Measurements from ENCODE around the gene PRKN.
"Not testable (repeated sequence)": the region's sequence is repeated elsewhere in the genome, so short reads cannot be mapped to it uniquely, and the experiment has no call there.

PRKN gene

DNA sequence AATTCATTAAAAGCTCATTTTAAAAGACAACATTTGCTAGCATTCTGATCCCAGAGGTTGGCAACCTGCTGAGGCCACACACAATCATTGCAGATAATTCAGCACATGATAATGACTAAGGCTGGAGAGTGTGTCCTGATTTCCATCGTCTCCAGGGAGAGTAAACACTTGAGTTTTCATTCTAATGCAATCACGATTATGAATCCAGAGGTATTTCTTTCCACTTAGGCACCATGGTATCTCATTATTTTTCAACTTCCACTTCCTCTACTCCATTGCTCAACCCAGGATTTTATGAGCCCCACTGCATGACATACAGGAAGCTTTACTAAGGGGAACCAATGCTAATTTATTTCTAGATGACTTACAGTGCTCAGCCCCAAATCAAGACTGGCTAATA lies 1179.9 kb downstream of the PRKN start:
- no peak for DNase-seq (ENCODE audit: low read depth in 2 of 2)

DNA sequence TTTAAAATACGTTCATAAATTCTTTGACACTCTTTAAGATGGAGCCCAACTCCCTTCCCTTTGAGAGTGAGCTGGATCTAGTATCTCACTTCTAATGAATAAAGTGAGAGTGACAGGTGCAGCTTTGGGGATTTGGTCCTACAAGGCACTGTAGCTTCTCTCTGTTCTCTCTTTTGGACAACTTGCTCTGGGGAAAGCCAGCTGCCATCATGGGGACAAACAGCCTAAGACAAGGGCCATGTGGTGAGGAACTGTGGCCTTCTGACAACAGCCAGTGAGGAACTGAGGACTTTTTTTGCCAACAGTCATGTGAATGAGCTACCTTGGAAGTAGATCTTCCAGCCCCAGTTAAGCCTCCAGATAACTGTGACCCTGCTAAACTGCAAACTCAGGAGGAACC lies 1180.9 kb downstream of the PRKN start:
- DNase-seq (ENCODE audit: low read depth in 2 of 2), result no peak

DNA sequence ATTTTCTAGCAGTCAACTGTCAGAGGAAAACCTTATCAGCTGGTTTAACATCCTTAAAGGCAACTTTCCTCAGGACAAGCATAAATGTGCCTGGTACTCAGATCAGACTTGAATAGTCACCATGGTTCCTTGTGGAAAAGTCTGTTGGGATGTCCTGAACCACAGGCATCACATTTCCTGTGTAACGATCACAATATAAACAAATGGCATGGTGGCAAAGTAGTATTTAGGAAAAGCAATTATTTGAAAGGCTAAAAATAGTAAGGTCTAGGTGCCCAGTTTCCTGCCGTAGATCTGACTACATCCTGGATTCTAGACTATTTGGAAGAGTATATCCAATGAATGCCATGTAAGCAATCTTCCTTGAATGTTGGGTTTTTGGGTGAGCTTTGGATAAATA lies 1181.8 kb downstream of the PRKN start:
- no peak for DNase-seq (ENCODE audit: low read depth in 2 of 2)

DNA sequence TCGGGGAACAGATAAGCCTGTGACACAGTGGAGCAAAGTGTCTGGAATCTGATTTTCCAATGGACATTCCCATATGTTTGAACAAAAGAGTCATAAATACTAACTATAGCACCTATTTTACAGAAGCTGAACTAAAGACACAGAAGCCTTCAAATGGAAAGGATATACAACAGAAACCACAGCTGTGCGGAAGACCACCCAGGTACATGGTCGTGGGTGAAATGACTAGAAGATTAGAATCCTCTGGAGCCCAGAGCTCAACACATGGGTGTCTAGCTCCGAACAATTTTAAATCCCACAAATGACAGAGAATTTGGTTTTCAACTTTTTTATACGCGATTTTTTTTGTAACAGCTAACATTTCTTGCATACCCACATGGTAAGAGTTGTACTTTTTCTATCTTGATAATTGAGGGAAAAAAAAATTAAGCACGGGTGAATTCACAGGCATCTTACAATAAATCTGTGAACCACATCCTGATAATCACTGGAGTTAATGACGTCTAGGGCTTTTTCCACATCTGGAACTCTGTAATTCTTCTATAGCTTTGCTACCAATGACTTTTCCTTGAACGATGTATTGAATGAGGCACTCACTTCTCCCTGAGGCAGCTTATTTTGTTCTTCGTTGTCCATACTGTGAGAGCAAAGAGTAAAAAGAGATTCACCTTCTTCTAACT lies 1182.6 kb downstream of the PRKN start:
- no peak for DNase-seq (ENCODE audit: low read depth in 2 of 2)

DNA sequence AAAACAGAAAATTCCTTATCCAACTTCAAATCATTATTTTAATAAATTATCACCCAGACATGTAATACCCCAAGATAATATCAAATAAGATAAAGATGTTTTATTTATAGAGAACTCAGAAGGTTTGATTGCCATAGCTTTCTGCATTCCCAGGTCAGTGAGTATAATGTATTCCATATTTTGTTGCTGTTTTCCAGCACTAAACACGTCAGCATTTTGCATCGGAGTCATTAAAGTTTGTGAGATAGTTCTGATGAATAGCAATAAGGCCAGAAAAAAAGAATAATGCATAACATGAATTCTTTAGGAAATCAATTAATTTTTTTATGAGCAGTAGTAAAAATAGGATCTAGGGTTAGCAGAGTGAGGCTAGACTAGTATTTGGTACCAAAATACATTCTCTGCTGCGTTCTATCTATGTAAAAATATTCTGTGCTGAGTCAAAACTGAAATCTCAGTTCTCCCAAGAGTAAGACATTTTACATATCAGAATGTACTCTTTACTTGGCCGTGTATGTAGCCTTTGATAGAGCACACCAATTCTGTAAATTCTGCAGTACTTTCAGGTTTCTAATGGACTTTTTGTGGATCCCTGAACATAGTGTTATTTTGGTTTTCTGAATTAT lies 1183.8 kb downstream of the PRKN start:
- no peak for DNase-seq (ENCODE audit: low read depth in 2 of 2)

DNA sequence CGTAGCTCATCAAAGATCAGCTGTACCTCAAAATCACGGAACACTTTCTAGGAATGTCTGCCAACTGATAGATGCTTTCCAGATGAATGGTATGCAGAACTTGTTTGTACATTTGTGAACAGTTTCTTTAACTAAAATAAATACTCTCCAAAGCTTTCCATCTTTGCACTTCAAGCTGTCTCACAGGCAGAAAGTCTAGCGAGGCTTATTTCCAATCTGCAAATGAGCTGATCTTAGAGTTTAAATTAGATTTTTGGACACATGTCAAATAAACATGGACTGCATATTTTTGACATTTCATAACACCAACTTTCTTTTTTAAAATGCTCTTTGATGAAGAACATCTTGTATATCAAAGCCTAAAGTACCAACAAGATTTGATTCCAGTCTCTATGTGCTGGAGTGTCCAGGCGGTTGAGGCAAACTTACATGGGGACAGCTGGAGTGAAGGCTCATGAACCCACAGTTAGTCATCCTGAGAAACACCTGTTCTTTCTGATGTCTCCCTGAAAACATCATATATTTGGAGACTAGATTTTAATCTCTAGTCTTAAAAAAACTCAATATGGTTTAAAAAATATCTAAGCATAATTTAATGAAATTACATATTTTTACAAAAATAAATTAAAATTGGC lies 1185.1 kb downstream of the PRKN start:
- no peak for DNase-seq (ENCODE audit: low read depth in 2 of 2)

DNA sequence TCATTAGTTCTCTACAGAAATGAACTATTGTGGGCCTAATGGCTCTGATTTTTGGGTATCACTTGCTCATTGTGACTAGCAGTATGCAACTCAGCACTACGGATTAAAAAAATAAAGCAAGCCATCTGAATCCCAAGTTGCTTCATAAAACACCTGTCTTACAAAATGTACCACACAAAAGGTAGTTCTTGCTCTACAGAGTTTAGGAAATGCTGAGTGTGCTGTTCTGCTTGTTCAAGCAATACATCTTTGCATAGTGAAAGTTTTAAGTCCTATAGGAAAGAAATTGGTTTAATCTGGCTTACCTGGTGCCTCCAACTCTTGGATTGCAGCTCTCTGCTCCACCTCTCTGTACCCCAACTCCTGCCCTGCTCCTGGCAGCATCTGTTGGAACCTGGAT lies 1187.0 kb downstream of the PRKN start:
- no peak for DNase-seq (ENCODE audit: low read depth in 2 of 2)

DNA sequence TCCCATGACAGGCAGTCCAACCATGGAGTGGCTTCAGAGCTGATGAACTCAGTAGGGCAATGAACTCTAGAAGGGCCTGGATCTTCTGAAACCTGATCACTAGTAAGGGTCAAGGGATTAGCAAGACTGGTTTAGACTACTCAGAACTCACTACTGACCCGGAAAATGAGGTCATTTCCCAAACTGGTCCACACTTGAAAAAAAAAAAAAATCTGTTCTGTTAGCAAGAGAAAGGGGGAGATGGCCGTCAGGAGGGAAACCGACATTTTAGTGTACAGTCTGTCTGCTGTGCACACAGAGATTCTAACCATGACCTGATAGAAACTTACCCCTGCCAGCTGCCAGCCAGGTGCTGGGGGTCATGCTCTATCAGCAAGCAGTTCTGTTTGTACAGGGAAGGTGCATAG lies 1191.3 kb downstream of the PRKN start:
- DNase-seq (ENCODE audit: low read depth in 2 of 2), result no peak

DNA sequence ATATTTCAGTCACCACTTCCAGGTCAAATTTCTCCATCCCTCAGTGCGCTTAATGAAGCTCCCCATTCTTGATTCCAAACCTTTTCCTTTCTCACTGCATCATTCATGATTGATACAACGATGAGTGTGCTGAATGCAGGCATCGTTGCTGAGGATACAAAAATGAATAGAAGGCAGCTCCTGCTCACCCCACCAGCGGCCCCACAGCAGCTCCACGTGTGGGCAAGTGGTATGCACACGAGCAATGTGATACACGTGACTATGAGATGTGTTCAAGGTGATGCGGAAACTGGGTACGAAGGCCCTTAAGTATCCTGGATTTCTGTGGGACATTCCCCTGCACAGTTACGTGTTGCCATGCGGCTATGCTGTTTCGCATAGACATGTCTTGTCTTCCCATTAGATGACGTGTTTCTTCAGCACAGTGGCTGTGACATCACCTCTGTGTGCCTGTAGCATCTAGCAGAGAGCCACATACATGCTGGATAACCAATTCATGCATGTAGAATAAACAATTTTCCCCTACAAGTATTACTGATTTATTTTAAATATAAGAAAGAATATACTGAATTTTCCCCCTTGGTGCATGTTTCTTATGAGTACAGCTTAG lies 1193.2 kb downstream of the PRKN start:
- no peak for DNase-seq (ENCODE audit: low read depth in 2 of 2)

DNA sequence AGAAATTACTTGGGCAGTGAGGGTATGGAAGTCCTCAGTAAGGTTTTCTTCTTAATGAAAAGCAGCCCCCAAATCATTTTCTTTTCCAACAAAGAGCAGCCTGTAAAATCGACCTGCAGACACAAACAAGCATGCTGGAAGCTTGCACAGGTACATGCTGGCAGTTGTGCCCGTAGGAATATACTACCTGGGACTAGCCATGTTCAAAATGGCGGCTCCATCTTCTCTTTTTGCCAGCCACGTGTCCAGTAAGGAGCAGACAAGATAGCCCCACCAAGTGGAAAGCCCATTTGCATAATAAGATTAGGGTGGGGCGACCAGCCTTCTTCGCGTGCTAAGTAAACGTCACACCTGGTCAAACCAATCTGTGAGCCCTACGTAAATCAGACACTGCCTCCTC lies 1194.3 kb downstream of the PRKN start:
- DNase-seq (ENCODE audit: low read depth in 2 of 2), result no peak

DNA sequence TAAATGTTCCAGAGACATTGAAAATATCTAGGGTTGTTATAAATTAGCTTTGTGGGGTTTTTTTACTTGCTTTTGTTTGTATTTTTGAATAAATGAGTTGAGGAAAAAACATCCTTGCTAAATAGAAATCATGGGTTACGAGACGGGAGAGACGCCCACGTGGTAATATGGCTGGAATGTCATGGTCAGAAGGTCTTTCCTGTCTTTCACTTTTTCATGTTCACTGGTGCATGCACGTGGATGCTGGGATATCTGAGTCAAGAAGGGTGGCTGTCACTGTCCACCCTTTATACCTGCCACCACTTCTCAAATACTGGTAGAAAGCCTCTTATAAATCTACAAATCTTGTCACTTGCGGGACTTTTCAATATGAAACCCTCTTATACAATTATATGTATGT lies 1195.0 kb downstream of the PRKN start:
- DNase-seq (ENCODE audit: low read depth in 2 of 2), result no peak

DNA sequence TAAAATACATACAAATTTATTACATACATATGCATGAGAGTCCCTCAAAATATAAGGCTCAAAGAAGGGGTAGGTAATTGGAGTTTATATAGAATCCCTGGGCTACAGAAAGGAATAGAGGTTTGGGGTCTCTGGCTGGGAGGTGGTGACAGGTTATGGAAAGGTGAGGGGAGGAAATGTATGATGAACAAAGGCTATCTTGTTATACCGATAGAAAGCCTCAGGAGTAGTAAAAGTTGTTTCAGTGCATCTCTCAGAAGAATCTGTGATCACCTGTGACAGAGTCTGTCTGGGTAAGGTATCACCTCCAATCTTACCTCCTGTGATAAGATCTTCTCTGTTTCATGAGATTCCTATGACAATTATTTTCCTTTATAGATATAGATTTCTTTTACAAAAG lies 1200.8 kb downstream of the PRKN start:
- no peak for DNase-seq (ENCODE audit: low read depth in 2 of 2)

DNA sequence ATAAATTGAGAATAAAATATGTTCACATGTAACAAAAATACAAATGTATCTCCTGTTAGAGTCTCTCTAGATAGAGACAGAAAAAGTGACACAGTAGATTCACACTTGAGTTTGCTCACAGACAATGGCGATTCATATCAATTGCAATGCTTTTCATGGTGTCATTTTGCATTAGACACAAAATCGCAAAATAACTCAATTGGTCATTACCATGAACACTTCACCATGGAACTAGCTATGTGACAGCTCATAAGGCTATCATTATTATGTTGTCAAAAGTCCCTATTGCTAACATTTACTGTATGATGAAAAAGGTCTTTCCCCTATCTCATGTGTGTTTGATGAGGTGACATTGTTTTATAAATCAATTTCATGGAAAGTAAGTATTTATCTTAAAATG lies 1204.2 kb downstream of the PRKN start:
- DNase-seq (ENCODE audit: low read depth in 2 of 2), result no peak

DNA sequence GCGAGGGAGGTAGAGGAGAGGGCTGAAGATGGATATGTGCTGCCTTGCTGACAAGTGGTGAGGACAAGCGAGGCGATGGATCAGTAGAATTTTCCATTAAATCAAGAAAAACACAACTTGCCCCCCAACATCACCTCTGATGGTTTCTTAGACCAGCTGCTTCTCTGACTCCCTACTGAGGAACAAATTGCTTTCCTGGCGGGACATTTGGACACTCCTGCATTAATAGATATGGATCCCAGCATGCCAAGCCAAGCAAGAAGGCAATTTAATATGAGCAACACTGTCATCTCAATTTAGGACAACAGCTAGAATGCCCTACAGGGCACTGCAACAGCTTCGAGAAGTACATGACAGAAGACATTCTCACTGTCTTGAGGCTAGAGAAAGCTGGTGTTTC lies 1205.3 kb downstream of the PRKN start:
- no peak for DNase-seq (ENCODE audit: low read depth in 2 of 2)

DNA sequence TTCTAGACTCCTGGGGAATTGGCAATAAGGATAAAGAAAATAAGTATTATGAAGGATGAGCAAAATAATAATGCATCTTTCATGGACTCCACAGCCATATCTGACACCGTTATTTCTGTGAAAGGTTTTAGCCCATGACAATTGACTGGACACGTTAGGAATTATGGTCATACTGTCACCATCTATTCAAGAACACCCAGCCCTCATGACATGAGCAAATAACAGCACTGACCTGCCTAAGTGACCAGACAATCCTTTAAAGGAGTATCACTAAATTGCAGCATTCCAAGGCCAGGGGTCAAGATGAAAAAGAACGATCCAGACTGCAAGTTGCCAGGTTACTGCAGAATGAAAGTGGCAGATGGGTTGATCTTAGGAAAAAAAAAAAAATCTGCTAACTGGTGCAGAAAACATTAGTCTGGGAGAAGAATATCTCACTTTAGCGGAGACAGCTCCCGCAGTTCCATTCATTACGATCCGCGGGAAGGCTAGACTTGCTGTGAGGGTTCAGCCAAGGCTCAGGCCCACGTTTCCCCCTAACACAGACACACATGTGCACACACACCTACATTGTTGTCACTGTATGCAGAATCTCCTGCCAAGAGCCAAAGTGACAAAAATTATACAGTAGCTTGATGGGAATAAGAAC lies 1216.0 kb downstream of the PRKN start:
- DNase-seq (ENCODE audit: low read depth in 2 of 2), result no peak

DNA sequence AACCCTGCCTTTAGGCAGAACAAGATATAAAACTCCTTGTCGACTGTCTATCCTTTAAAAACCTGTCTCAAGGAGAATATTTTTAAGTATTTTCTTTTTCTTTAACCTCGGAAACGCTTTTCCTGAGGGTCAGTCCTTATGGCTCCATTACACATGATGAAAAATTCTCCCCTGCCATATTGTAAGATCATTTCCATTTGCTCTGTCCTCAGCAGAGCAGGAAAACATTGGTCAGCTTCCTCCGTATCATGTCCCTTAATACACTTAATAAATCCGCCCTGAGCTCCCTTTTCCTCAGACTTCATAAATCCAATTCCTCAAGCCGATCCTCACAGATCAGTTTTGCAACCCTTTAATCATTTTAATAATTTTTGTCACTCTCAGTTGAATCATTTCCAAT lies 1219.2 kb downstream of the PRKN start:
- DNase-seq (ENCODE audit: low read depth in 2 of 2), result no peak

DNA sequence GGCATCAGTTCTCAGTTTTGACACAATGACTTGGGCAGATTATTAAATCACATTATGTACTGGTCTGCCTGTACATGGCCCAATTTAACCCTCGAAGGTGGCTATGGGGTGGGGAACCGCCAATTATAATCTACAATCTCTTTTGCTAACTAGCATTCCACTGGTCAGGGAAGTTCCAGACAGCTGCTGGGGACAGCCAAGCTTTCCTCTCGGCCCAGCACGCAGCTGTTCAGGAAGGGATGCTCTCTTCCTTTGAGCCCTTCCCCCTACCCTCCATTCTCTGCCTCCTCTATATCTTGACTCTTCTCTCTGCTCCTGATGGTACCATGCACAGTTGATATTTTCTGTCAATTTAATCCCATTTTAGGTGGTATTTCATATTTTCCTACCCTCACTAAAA lies 1220.2 kb downstream of the PRKN start:
- DNase-seq (ENCODE audit: low read depth in 2 of 2), result no peak

DNA sequence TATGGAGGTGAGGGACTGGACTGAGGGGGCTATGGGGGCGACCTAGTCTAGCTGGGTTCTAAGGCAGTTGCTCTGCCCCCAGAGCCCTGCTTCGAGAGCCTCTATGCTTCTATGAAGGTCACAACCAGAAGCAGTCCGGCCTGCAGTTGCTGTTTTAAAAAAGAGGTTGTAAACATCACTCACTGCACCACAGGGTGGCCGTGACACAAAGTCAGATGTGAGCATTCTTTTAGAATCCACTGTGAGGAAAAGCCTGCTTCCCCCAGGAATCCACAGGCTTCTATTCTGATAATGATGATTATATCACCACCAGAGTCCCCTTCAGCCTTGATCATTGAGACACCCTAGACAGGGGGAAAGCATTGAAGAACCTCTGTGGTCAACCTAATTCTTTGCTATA lies 1224.0 kb downstream of the PRKN start:
- no peak for DNase-seq (ENCODE audit: low read depth in 2 of 2)

DNA sequence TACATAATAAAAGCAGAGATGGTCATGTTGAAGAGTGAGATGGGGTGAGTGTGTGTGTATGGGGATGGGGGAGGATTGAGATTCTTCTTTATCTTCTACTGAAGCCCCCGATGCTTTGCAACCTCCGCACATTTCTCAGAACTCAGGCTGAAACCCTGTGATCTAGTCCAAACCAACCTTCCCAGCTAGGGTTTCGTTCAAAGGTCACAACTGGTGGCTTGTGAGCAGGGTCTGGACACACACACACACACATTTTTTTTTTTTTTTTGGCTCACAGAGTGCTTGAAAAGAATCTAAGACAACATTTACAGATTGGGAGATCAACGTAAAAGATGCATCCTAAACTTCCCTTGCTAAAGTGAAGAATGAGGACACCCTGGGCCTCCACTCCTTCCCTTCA lies 1228.7 kb downstream of the PRKN start:
- no peak for DNase-seq (ENCODE audit: low read depth in 2 of 2)

DNA sequence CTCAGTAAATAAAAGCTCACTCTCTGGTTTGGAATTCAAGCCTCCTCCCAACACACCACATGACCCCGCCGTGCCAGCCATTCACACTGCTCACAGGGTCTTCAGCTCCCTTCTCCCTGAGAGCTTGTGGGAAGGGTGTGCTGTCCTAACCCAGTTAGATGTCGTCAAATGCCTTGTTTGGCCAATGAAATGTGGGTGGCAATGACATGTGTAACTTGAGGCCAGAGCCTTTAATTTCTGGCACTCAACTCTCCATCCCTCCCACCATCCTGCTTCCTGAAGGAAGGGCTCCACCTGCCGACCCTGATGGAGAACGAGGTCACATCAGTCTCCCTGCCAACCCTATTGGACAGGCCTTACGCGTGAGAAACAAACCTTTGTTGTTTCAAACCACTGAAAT lies 1229.2 kb downstream of the PRKN start:
- no peak for DNase-seq (ENCODE audit: low read depth in 2 of 2)

DNA sequence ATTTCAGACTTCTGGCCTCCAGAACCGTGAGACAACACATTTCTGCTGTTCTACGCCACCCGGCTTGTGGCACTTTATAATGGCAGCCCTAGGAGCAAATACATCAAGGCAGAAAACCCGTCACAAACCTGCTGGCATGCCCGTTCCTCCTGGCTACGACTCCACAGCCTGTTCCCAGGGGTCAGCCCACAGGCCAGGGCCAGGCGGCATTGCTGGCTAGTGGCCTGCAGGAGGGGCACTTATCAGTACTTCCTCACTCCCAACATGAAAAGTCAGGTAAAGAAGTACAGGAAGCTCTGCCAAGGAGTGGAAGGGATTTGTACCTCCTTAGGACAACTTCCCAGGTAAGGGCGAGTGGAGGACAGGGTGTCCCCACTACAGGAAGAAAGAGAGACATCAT lies 1230.6 kb downstream of the PRKN start:
- DNase-seq (ENCODE audit: low read depth in 2 of 2), result no peak

DNA sequence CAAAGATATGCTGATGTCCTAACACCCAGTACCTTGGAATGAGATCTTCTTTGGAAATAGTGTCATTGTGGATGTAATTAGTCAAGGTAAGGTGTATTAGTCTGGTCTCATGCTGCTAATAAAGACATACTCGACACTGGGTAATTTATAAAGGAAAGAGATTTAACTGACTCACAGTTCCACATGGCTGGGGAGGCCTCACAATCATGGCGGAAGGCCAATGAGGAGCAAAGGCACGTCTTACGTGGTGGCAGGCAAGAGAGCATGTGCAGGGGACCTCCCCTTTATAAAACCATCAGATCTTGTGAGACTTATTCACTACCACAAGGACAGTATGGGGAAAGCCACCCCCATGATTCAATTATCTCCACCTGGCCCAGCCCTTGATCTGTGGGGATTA lies 1231.3 kb downstream of the PRKN start:
- DNase-seq (ENCODE audit: low read depth in 2 of 2), result not testable (repeated sequence)

DNA sequence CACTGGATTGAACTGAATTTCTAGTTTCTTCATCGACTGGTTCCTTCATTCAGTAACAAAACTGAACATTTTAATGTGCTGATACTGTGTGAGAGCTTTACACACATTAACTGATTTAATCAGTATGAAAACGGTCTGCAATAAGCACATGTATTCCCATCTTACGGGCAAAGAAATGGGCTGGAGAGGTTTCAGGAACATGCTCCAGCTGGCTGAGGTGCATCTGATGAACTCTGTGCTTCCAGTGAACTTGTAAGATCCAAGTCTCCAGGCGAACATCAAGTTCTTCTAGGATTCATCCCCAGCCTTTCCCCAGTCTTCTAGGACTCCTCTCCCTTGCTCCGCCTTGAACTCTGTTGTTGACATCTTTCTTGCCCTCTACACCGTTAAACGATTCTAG lies 1233.0 kb downstream of the PRKN start:
- DNase-seq (ENCODE audit: low read depth in 2 of 2), result no peak
